RWPE2 (cell line): ENCODE results near the gene IRAK1.

Source experiments
- ATAC-seq: fragments of 200-7000 bp; cut with Tn5 transposase; 3 replicates; pipeline ENCODE4 v1.9.1; 2021; ENCODE audit warnings: low read depth
- DNase-seq: peaks from one replicate; pipeline ENCODE4 v3.0.0-alpha.2; 2020; ENCODE audit warnings: low spot score
- H3K27ac ChIP-seq: fragments of 450-650 bp; 2 replicates; pipeline ENCODE4 v1.5.1; 2017; ENCODE audit warnings: mild to moderate bottlenecking; ENCODE audit not compliant: poor library complexity, severe bottlenecking
- H3K27me3 ChIP-seq: fragments of 250-450 bp; sonication (Bioruptor Pico); 2 replicates; pipeline ENCODE4 v1.5.1; 2021; ENCODE audit warnings: mild to moderate bottlenecking, moderate library complexity; ENCODE audit not compliant: insufficient read depth, poor library complexity, severe bottlenecking
- H3K36me3 ChIP-seq: fragments of 250-450 bp; sonication (Bioruptor Pico); 2 replicates; pipeline ENCODE4 v1.5.1; 2020; ENCODE audit warnings: low read depth, mild to moderate bottlenecking, moderate library complexity
- H3K4me1 ChIP-seq: fragments of 250-450 bp; sonication (Bioruptor Pico); 2 replicates; pipeline ENCODE4 v1.5.1; 2021; ENCODE audit warnings: mild to moderate bottlenecking, moderate library complexity; ENCODE audit not compliant: insufficient read depth, poor library complexity, severe bottlenecking
- H3K4me3 ChIP-seq: fragments of 250-450 bp; sonication (Bioruptor Pico); 2 replicates; pipeline ENCODE4 v1.5.1; 2021; ENCODE audit warnings: mild to moderate bottlenecking, moderate library complexity; ENCODE audit not compliant: severe bottlenecking
- H3K9me3 ChIP-seq: fragments of 250-450 bp; sonication (Bioruptor Pico); 2 replicates; pipeline ENCODE4 v1.5.1; 2021; ENCODE audit warnings: mild to moderate bottlenecking, moderate library complexity; ENCODE audit not compliant: severe bottlenecking
- CTCF ChIP-seq: fragments of 450-650 bp; IDR thresholded peaks from one replicate; pipeline ENCODE4 v1.5.1; 2017; ENCODE audit warnings: mild to moderate bottlenecking, moderate library complexity; ENCODE audit not compliant: poor library complexity, severe bottlenecking

IRAK1 gene

GRCh38 chrX:153974726-153975286, 44.9 kb downstream of the IRAK1 start:
- Histone ChIP-seq H3K27me3 (no peaks in the 10 kb centered on the region), H3K27ac (no peak overlapping the region)

GRCh38 chrX:153974003-153974725, 45.5 kb downstream of the IRAK1 start:
- TF ChIP-seq CTCF = no peak
- H3K9me3 ChIP-seq = no peaks in the 10 kb centered on the region
- DNase-seq (no peak), ATAC-seq (no peak)
- no peak overlapping the region for H3K4me3 ChIP-seq
- peak overlapping the region; percentile 92 for H3K27ac ChIP-seq
- H3K27me3 ChIP-seq = no peaks in the 10 kb centered on the region
- no peaks in the 10 kb centered on the region for H3K4me1 ChIP-seq
- H3K36me3 ChIP-seq = peaks cover 7% of the 10 kb centered on the region

More at GRCh38 chrX:153974726-153975286, 44.9 kb downstream of the IRAK1 start:
- TF ChIP-seq CTCF = no peak
- ATAC-seq (no peak), DNase-seq (no peak)
- Histone ChIP-seq H3K36me3 (peaks cover under 1% of the 10 kb centered on the region; the same call in 1 of the 2 replicates), H3K4me3 (no peak overlapping the region), H3K4me1 (no peaks in the 10 kb centered on the region), H3K9me3 (no peaks in the 10 kb centered on the region)

- no peak for ATAC-seq
- peak overlapping the region; percentile 92 for H3K27ac ChIP-seq
- no peaks in the 10 kb centered on the region for H3K27me3 ChIP-seq
- TF ChIP-seq CTCF = no peak
- H3K4me3 ChIP-seq = peak overlapping the region; percentile 88
- peaks cover 15% of the 10 kb centered on the region for H3K36me3 ChIP-seq
- DNase-seq = no peak
- no peaks in the 10 kb centered on the region for H3K4me1 ChIP-seq
- no peaks in the 10 kb centered on the region for H3K9me3 ChIP-seq
These were observed 46.3 kb downstream of the IRAK1 start for GRCh38 chrX:153973127-153974002.

GRCh38 chrX:153972368-153973126, 47.2 kb downstream of the IRAK1 start, which contains the start of gene TMEM187:
TSS of gene TMEM187 (plus strand) at chrX:153972754. CDS start at chrX:153982063, 9,309 bp downstream.
- ATAC-seq (peak; percentile 33), DNase-seq (peak; percentile 76)
- Histone ChIP-seq H3K9me3 (no peaks in the 10 kb centered on the region), H3K36me3 (peaks cover 21% of the 10 kb centered on the region), H3K27ac (peak within 1 kb of the TSS; percentile 92), H3K4me1 (no peaks in the 10 kb centered on the region), H3K4me3 (peak within 1 kb of the TSS; percentile 88), H3K27me3 (no peaks in the 10 kb centered on the region)
- no peak for TF ChIP-seq CTCF
